ENCODE data around the gene MSI2.

Gene MSI2

DNA sequence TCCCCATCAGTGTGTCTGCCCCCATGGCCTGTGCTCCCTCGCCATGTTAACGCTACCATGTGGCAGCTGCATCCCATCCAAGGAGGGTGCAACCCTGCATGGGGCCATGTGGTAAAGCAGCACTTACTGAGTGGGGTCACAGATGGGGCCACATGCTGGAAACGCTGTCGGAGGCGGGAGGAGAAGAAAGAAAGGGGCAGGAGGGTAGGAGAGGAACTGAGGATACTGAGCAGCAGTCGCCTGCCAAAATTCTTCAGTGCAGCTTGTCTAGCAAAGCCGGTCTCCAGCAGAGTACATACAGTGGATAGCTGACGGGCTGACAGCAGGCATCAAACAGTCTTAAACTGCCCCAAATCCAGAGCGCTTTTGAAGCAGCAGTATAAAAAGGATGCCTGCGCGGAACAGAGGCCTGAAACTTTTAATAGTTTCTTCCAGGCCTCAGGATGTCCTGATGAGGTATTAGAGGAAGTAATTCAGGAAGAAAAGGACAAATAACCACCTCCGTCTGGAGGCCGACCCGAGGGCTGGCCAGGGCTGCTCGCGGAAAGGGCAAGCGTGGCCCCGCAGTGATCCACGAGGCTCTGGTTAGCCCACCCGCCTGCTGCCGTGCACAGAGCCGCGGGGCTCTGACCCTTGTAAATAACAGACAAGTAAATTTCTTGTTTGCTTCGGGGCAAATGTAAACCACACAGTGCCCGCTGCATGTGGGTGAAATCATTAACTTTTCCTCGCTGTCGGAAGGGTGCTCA lies 339.8 kb downstream of the MSI2 start:
- H3K4me3 ChIP-seq (ENCODE audit: control insufficient read depth, low read depth, low read length) = no peak overlapping the region
- TF ChIP-seq, protein P1, sequence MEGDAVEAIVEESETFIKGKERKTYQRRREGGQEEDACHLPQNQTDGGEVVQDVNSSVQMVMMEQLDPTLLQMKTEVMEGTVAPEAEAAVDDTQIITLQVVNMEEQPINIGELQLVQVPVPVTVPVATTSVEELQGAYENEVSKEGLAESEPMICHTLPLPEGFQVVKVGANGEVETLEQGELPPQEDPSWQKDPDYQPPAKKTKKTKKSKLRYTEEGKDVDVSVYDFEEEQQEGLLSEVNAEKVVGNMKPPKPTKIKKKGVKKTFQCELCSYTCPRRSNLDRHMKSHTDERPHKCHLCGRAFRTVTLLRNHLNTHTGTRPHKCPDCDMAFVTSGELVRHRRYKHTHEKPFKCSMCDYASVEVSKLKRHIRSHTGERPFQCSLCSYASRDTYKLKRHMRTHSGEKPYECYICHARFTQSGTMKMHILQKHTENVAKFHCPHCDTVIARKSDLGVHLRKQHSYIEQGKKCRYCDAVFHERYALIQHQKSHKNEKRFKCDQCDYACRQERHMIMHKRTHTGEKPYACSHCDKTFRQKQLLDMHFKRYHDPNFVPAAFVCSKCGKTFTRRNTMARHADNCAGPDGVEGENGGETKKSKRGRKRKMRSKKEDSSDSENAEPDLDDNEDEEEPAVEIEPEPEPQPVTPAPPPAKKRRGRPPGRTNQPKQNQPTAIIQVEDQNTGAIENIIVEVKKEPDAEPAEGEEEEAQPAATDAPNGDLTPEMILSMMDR (IDR thresholded peaks at IDR 0.05; ENCODE audit: control insufficient read depth, insufficient read depth, low read depth, low read length, missing control alignments) = no peak
- DNase-seq (ENCODE audit: low read depth) = no peak

DNA sequence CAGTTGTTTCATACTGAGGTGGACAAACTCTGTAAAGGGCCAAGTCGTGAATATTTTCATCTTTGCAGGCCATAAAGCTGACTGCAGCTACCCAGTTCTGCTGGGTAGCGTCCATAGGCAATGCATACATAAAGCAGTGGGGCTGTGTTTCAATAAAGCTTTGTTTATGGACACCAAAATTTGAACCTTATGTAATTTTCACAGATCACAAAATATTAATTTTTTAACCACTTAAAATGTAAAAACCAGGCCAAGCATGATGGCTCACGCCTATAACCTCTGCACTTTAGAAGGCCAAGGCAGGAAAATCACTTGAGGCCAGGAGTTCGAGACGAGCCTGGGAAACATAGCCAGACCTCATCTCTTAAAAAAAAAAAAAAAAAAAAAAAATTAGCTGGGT lies 340.8 kb downstream of the MSI2 start:
- DNase-seq (ENCODE audit: low read depth) = no peak
- TF ChIP-seq, protein P1 (IDR thresholded peaks at IDR 0.05; ENCODE audit: control insufficient read depth, insufficient read depth, low read depth, low read length, missing control alignments) = no peak
- H3K4me3 ChIP-seq (ENCODE audit: control insufficient read depth, low read depth, low read length) = no peak overlapping the region

DNA sequence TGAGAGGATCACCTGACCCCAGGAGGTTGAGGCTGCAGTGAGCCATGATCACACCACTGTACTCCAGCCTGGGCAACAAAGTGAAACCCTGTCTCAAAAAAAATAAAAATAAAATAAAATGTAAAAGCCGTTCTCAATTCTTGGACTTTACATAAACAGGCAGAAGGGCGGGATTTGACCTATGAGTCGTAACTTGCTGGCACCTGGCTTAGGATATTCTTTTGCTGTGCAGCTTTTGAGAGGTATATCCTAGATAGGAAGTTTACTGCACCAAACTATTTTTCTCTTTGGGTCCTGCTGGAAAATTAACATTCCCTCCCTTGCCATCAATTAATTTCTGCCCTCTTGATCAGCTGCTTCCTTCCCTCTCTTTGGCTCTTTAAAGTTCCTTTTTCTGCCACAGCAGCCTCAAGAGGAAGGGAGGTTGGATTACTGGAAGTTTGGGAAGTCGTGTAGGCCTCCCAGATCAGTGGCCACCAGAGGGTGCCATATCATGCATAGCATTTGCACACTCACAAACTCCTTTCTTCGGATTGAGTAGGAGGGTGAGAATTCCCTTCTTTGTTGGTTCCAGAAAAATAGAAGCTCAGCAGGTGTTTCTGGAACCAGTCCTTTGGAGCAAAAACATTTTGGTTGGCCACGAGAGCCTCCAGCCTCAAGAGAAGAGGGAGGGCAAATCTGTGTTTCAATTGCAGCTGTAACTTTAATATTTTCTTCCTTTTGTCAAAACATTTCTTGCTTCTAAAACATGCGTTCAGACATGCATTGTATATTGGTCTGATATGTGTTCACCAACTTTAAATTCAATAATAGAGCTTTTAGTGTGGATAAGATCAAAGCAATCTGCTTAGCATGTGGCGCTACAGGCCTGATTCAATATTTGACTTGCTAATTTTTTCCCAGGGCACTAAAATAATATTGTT lies 341.5 kb downstream of the MSI2 start:
- DNase-seq (ENCODE audit: low read depth) = peak; percentile 39
- H3K4me3 ChIP-seq (ENCODE audit: control insufficient read depth, low read depth, low read length) = no peak overlapping the region
- TF ChIP-seq, protein P1 (IDR thresholded peaks at IDR 0.05; ENCODE audit: control insufficient read depth, insufficient read depth, low read depth, low read length, missing control alignments) = peak; percentile 90

DNA sequence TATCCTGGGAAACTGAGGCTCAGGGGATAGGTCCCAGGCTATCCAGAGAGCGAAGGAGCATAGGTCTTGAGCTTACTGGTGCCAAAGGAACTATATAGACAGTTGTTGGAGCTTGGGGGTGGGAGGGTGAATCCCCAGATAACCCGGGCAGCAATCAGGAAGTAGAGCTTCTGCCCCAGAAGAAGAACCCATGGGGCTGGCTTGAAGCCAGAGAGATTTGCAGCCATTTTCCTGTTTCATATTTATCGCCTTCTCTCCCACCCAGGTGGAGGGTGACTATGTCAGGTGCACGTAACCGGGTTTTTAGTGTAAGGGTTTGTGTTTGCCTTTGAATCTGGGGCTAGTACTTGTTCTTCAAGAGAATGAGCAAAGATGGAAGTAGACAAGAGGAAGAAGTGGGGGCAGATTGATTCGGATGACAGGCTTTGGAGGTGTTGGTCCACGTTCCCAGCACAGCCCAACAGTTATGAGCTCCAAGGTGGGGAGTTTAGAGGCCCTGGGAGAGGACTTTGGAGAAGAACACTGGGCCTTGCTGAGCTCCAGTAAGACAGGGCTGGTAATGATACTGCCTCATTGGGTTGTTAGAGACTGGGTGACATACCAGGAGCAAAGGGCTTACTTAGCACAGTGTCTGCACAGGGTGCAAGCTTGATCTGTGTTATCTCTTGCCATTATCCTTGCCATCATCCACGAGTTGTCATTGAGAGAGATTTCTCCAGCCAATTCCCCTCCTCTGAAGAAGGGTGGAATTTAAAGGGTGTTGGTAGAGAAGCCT lies 343.1 kb downstream of the MSI2 start:
- H3K4me3 ChIP-seq (ENCODE audit: control insufficient read depth, low read depth, low read length) = no peak overlapping the region
- DNase-seq (ENCODE audit: low read depth) = no peak
- TF ChIP-seq, protein P1 (IDR thresholded peaks at IDR 0.05; ENCODE audit: control insufficient read depth, insufficient read depth, low read depth, low read length, missing control alignments) = no peak

DNA sequence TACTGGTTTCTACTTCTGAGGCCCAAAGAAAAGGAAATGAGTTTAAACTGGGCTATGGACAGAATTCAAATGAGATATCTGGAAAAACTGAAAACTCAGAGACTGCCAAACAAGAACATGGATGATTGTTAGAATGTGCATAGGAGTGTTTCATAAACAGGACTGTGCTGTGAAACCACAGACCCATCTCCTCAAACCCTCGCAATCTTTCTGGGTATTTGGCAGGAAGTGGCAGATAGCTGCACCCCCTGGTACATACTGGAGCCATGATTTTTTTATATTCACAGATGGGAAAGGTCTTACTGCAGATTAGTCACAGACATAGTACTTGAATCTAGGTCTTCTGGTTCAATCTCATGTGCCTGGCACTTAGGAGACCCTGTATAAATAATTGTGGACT lies 343.8 kb downstream of the MSI2 start:
- H3K4me3 ChIP-seq (ENCODE audit: control insufficient read depth, low read depth, low read length) = no peak overlapping the region
- TF ChIP-seq, protein P1 (IDR thresholded peaks at IDR 0.05; ENCODE audit: control insufficient read depth, insufficient read depth, low read depth, low read length, missing control alignments) = no peak
- no peak for DNase-seq (ENCODE audit: low read depth)

DNA sequence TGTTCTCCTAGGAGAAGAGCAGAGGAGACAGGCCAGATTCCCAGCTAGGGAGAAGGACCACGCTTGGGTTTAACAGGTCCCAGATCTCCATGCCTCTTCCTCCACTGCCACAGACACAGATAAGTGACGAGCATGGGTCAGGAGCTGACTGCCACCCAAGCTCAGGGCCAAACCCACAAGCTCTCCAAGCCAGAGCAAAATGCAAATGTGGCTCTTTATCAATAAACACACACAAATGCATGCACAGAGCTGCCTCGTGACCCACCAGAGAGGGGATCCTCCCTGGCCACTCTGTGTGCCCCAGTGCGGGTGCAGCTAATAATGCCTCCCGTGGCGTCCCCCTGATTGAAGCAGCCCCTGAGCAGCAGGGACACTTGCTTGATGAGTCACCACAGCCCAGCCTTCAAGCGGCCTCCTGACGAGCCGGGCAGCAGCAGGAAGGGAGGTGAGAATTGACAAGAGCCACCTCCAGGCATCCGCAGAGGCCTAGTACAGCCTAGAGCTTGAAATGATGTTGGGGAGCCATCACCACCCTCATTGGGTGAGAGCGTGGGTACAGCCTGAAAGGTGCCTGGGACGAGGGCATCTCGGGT lies 344.9 kb downstream of the MSI2 start:
- TF ChIP-seq, protein P1 (IDR thresholded peaks at IDR 0.05; ENCODE audit: control insufficient read depth, insufficient read depth, low read depth, low read length, missing control alignments) = no peak
- no peak for DNase-seq (ENCODE audit: low read depth)
- no peak overlapping the region for H3K4me3 ChIP-seq (ENCODE audit: control insufficient read depth, low read depth, low read length)

Measured in AG09309 (cell line).